Smooth muscle cell (in vitro differentiated cells): ENCODE data around the gene NPHP1. TPM values are rescaled to one million over a fixed set of nuclear protein-coding genes. Genes with fewer than 3 reads are reported as not detected.
A peak's percentile ranks its signal among the peaks of the same experiment; 100 is the strongest.
"Not testable (repeated sequence)": the region's sequence is repeated elsewhere in the genome, so short reads cannot be mapped to it uniquely, and the experiment has no call there.

Source experiments
- DNase-seq: peaks from one replicate; lab custom pipeline; 2025; ENCODE audit not compliant: unreplicated experiment; lab: John Stamatoyannopoulos, UW
- H2AFZ ChIP-seq: fragments of 200-600 bp; sonication (generic); 2 replicates; pipeline ENCODE4 v1.6.0; 2016; ENCODE audit warnings: antibody characterized with exemption, low read depth, mild to moderate bottlenecking
- H3F3A ChIP-seq: fragments of 200-600 bp; sonication (generic); 2 replicates; pipeline ENCODE4 v1.6.0; 2017; ENCODE audit warnings: antibody characterized with exemption, low read depth
- H3K27ac ChIP-seq: fragments of 200-600 bp; sonication (generic); 2 replicates; pipeline ENCODE4 v1.5.1; 2016; ENCODE audit warnings: low read depth, mild to moderate bottlenecking
- H3K27me3 ChIP-seq: fragments of 200-600 bp; sonication (generic); 2 replicates; pipeline ENCODE4 v1.6.1; 2016; ENCODE audit warnings: low read depth, mild to moderate bottlenecking
- H3K36me3 ChIP-seq: fragments of 200-600 bp; sonication (generic); 2 replicates; pipeline ENCODE4 v1.5.1; 2016; ENCODE audit warnings: low read depth
- H3K4me1 ChIP-seq: fragments of 200-600 bp; sonication (generic); 2 replicates; pipeline ENCODE4 v1.5.1; 2016; ENCODE audit warnings: low read depth
- H3K4me2 ChIP-seq: fragments of 200-600 bp; sonication (generic); 2 replicates; pipeline ENCODE4 v1.6.0; 2016; ENCODE audit warnings: mild to moderate bottlenecking
- H3K4me3 ChIP-seq: fragments of 200-600 bp; sonication (generic); 2 replicates; pipeline ENCODE4 v1.5.1; 2016; ENCODE audit warnings: mild to moderate bottlenecking
- H3K79me2 ChIP-seq: fragments of 200-600 bp; sonication (generic); 2 replicates; pipeline ENCODE4 v1.6.0; 2016; ENCODE audit warnings: low read depth, mild to moderate bottlenecking
- H3K9ac ChIP-seq: fragments of 200-600 bp; sonication (generic); 2 replicates; pipeline ENCODE4 v1.6.0; 2016; ENCODE audit warnings: low read depth
- H3K9me3 ChIP-seq: fragments of 200-600 bp; sonication (generic); replicated peaks from 2 replicates; pipeline ENCODE4 v1.5.1; 2016; ENCODE audit warnings: low read depth
- H4K20me1 ChIP-seq: fragments of 200-600 bp; sonication (generic); 2 replicates; pipeline ENCODE4 v1.6.0; 2016; ENCODE audit warnings: low read depth
- WGBS: methylation state at CpG from one replicate; pipeline ENCODE4 v1.1.7; 2016; ENCODE audit warnings: low lambda C conversion rate; 5-methylcytosine and 5-hydroxymethylcytosine counted together
- polyA plus RNA-seq: library from polyadenylated mRNA; unstranded; fragments of >200 nt; fragmentation: Nextera tagmentation; extraction: Ambion mirVana; gene quantifications from 2 replicates; pipeline ENCODE4 v1.2.1, GENCODE V29; 2016
- total RNA-seq: library from RNA; depleted of rRNA; stranded (reverse); fragments of >200 nt; gene quantifications from 2 replicates; pipeline ENCODE4 v1.2.3, GENCODE V29; 2014
- TF ChIP-seq, protein P1 (sequence below): fragments of 200-600 bp; sonication (generic); IDR thresholded peaks from 2 replicates; pipeline ENCODE4 v1.5.1; 2017; ENCODE audit warnings: borderline replicate concordance, mild to moderate bottlenecking, antibody characterized with exemption; ENCODE audit not compliant: insufficient read depth, poor library complexity, severe bottlenecking

NPHP1 gene
- total and polyA plus RNA-seq, 2 experiments from 2014 or later = 7.0 to 7.7 TPM

DNA sequence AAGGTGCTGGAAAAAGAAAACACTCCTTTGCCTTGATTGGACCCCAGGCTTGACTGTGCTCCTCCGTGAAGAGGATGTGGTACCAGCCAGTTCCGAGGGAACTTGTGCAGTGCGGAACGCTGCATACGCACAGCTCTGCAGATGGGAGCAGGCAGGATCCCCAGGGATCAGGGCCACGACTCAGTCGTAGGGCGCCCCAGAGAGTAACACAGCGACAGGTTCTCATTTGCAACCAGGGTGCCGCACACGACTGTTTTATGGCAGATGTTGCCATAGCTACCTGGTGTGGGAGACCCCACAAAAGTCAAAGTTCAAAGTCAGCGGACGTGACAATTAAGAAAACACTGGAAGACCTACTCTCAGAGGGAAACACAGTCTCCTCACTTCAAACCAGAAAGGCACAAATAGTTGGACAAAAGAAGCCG, 90.0 kb downstream of the NPHP1 start:
- DNase-seq = no peak
- Histone ChIP-seq H3K27me3 (peaks cover 67% of the 10 kb centered on the region), H3K4me1 (peaks cover 6% of the 10 kb centered on the region), H3F3A (no peaks in the 10 kb centered on the region), H3K27ac (no peak overlapping the region), H3K4me2 (peak overlapping the region; percentile 84), H3K79me2 (no peaks in the 10 kb centered on the region), H3K9ac (no peak overlapping the region), H2AFZ (no peak overlapping the region), H3K9me3 (no peaks in the 10 kb centered on the region), H4K20me1 (no peaks in the 10 kb centered on the region), H3K36me3 (no peaks in the 10 kb centered on the region), H3K4me3 (peak overlapping the region; percentile 51)
- WGBS = 80% methylated on average over 14 of the region's 14 CpGs
- TF ChIP-seq, protein P1, sequence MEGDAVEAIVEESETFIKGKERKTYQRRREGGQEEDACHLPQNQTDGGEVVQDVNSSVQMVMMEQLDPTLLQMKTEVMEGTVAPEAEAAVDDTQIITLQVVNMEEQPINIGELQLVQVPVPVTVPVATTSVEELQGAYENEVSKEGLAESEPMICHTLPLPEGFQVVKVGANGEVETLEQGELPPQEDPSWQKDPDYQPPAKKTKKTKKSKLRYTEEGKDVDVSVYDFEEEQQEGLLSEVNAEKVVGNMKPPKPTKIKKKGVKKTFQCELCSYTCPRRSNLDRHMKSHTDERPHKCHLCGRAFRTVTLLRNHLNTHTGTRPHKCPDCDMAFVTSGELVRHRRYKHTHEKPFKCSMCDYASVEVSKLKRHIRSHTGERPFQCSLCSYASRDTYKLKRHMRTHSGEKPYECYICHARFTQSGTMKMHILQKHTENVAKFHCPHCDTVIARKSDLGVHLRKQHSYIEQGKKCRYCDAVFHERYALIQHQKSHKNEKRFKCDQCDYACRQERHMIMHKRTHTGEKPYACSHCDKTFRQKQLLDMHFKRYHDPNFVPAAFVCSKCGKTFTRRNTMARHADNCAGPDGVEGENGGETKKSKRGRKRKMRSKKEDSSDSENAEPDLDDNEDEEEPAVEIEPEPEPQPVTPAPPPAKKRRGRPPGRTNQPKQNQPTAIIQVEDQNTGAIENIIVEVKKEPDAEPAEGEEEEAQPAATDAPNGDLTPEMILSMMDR = no peak

DNA sequence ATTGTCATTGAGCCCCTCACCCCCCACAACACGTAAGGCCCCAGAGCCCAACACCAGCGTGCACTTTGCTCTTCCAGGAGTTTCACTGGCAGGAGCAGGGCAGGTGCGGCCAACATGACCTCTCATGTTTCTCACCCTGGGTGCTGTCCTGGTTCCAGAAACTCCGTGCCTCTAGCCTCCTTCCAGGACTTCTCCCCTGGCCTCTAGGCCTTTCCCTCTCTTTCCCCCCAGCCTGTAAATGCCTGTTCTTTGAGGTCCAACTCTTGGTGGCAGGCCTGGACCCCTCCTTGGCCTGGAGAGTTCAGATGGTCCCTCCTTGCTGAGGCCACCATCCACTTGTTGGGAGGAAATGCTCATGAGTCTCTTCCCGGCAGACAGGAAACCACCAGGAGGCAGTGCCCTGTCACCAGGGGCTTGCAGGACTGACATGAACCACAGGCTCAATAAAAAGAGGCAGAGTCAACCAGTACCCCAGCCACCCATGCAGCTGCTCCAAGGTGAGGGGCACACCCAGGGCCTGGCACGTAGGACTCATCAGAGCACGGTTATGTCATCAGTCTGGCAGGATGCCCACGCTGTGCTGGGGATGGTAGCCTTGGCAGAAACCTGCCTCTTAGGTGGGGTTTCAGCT, 90.7 kb downstream of the NPHP1 start:
- no peaks in the 10 kb centered on the region for H4K20me1 ChIP-seq
- H3F3A ChIP-seq = no peaks in the 10 kb centered on the region
- H3K4me2 ChIP-seq = no peak overlapping the region
- no peak overlapping the region for H3K27ac ChIP-seq
- H3K36me3 ChIP-seq = no peaks in the 10 kb centered on the region
- peaks cover 6% of the 10 kb centered on the region for H3K4me1 ChIP-seq
- TF ChIP-seq, protein P1 = no peak
- H3K27me3 ChIP-seq = peaks cover 59% of the 10 kb centered on the region
- DNase-seq = no peak
- 85% methylated on average over 8 of the region's 8 CpGs for WGBS
- no peak overlapping the region for H3K9ac ChIP-seq
- no peak overlapping the region for H3K4me3 ChIP-seq
- H3K9me3 ChIP-seq = no peaks in the 10 kb centered on the region
- no peaks in the 10 kb centered on the region for H3K79me2 ChIP-seq
- H2AFZ ChIP-seq = no peak overlapping the region

DNA sequence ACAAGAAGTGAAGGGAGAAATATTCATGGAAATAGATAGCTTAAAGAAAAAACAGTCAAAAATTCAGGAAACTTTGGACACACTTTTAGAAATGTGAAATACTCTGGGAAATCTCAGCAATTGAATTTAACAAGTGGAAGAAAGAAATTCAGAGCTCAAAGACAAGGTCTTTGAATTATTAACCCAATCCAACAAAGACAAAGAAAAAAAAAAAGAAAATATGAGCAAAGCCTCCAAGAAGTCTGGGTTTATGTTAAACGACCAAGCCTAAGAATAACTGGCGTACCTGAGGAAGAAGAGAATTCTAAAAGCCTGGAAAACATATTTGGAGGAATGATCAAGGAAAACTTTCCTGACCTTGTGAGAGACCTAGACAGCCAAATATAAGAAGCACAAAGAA, 96.5 kb downstream of the NPHP1 start:
- WGBS = 92% methylated on average over 2 of the region's 2 CpGs
- not testable (repeated sequence) for H3K27ac ChIP-seq, H2AFZ ChIP-seq, DNase-seq, H3K4me2 ChIP-seq, H3K9ac ChIP-seq, H3K4me3 ChIP-seq, H3F3A ChIP-seq, H3K9me3 ChIP-seq, H4K20me1 ChIP-seq, H3K79me2 ChIP-seq, H3K27me3 ChIP-seq, H3K4me1 ChIP-seq, H3K36me3 ChIP-seq

DNA sequence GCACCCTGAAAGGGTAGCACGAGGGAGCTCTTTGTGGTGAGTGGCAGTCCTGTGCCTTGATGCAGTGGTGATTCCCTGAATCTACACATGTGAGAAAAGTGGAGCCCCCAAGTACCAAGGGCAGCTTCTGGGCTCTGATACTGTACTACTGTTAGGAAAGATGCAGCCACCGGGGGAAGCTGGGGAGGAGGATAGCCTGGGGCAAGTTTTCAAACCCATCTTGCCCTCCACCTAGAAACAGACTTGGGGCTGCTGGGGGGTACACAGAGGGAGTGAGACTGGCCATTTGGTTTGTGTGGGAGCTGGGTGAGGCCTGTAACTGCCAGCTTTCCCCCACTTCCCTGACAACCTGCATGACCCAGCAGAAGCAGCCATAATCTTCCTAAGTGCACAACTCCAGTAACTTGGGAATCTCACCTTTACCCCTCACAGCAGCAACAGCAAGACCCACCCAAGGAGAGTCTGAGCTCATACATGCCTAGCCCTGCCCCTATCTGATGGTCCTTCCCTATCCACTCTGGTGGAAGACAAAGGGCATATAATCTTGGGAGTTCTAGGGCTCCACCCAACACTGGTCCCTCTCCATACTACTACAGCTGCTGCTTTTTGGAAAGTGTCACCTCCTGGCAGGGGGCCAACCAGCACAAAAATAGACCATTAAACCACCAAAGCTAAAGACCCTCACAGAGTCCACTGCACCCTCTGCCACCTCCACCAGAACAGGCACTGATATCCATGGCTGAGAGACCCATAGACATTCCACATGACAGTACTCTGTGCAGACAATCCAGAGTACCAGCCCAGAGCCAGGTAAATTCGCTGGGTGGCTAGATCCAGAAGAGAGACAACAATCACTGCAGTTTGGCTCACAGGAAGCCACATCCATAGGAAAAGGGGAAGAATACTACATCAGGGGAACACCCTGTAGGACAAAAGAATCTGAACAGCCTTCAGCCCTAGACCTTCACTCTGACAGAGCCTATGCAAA, 97.4 kb downstream of the NPHP1 start:
- WGBS = 100% methylated on average over 3 of the region's 3 CpGs

More for the DNA sequence above, 97.4 kb downstream of the NPHP1 start:
- Histone ChIP-seq H2AFZ (no peak overlapping the region), H3F3A (peaks cover under 1% of the 10 kb centered on the region), H3K79me2 (no peaks in the 10 kb centered on the region), H3K4me2 (no peak overlapping the region), H4K20me1 (no peaks in the 10 kb centered on the region), H3K36me3 (no peaks in the 10 kb centered on the region), H3K27me3 (peaks cover 2% of the 10 kb centered on the region), H3K4me1 (no peaks in the 10 kb centered on the region), H3K27ac (no peak overlapping the region), H3K9me3 (no peaks in the 10 kb centered on the region), H3K9ac (no peak overlapping the region), H3K4me3 (no peak overlapping the region)
- TF ChIP-seq, protein P1 = no peak
- no peak for DNase-seq
